GM23248 (cell line): ENCODE data around the gene SPDEF.

ENCODE experiments used
- EZH2 ChIP-seq: fragments of 200-600 bp; sonication (generic); IDR thresholded peaks from 2 replicates; pipeline ENCODE4 v1.6.1; 2018; ENCODE audit warnings: antibody characterized with exemption, mild to moderate bottlenecking; ENCODE audit not compliant: insufficient read depth, poor library complexity, severe bottlenecking
- EZH2phosphoT487 ChIP-seq: fragments of 200-600 bp; sonication (generic); IDR thresholded peaks from 2 replicates; pipeline ENCODE4 v1.6.1; 2018; ENCODE audit warnings: antibody characterized with exemption, moderate library complexity, mild to moderate bottlenecking, low read depth; ENCODE audit not compliant: insufficient read depth

- TF ChIP-seq EZH2 (no peak), EZH2phosphoT487 (no peak)
Measured at GRCh38 chr6:34518669-34519365, 37.3 kb downstream of the SPDEF start.
